Transverse colon (tissue), 4 donors: ENCODE results near the gene SDR42E1.

Experiments used
- CTCF ChIP-seq, 5 experiments: fragments of 200-600 bp in 3 of 5; fragments of 450-650 bp in 2 of 5; sonication (generic) in 3 of 5; IDR thresholded peaks; 1 replicate in 2 of 5; 2 replicates in 3 of 5; pipeline ENCODE4 v1.5.1; 2016 to 2017; ENCODE audit warnings: antibody characterized with exemption in 5 of 5, inconsistent platforms in 3 of 5, mild to moderate bottlenecking in 2 of 5, moderate library complexity in 1 of 5
- POLR2A ChIP-seq: fragments of 450-650 bp; IDR thresholded peaks from one replicate; pipeline ENCODE4 v1.6.1; 2016; ENCODE audit warnings: antibody characterized with exemption, mild to moderate bottlenecking, moderate library complexity
- POLR2AphosphoS5 ChIP-seq, 3 donors: sonication (generic); formaldehyde crosslinking; IDR thresholded peaks; one replicate each; pipeline ENCODE4 v1.6.1; 2016; ENCODE audit warnings: antibody characterized with exemption in 3 of 3

DNA sequence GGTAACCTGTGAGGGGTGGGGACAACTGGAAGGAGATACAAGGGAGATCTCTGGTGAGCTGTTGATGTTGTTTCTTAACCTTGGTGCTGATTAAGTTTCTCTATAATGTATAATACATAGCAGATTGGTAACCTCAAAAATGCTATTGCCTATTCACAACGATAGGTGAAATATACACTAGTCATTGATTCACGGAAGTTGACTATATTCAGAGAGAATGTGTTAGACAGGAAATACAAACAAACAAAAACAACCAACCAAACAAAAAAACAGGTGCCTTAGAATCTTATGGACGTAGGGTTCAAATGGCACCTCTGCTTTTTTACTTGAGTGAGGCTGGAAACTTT lies 45.3 kb upstream of the SDR42E1 start:
- TF ChIP-seq CTCF (IDR thresholded peaks at IDR 0.05) (no peak), POLR2AphosphoS5 (IDR thresholded peaks at IDR 0.05) (no peak), POLR2A (no peak)
